Ovary (tissue), 3 donors: ENCODE measurements around the gene COL4A4.

Source experiments
- CTCF ChIP-seq, 3 donors: fragments of 450-650 bp in 2 of 3; fragments of 200-600 bp in 1 of 3; IDR thresholded peaks; one replicate each; pipeline versions ENCODE4 v1.5.1 to v1.8.0; 2016 to 2022; ENCODE audit warnings: antibody characterized with exemption in 3 of 3, mild to moderate bottlenecking in 1 of 3
- EP300 ChIP-seq: sonication (generic); formaldehyde crosslinking; IDR thresholded peaks from one replicate; pipeline ENCODE4 v1.6.1; 2017; ENCODE audit warnings: antibody characterized with exemption
- POLR2A ChIP-seq: fragments of 450-650 bp; IDR thresholded peaks from one replicate; pipeline ENCODE4 v1.6.1; 2017; ENCODE audit warnings: antibody characterized with exemption, mild to moderate bottlenecking, moderate library complexity
- donor health status: DM: no; HTN: no; CAD: no.

GRCh38 chr2:227029426-227030105 lies 134.4 kb downstream of the COL4A4 start:
- TF ChIP-seq CTCF (IDR thresholded peaks at IDR 0.05): no peak
- no peak for TF ChIP-seq EP300
- TF ChIP-seq POLR2A: no peak
